H1 (cell line): ENCODE results near the gene CORO1C. TPM values are rescaled to one million over a fixed set of nuclear protein-coding genes. Genes with fewer than 3 reads are reported as not detected.

ENCODE experiments used
- CTCF ChIA-PET: fragments of 300-600 bp; sonication (Branson Sonifier 250); formaldehyde crosslinking; loops from one replicate; lab custom pipeline; 2021; ENCODE audit not compliant: partially characterized antibody; lab: Charles Lee
- POLR2A ChIA-PET: fragments of 300-600 bp; sonication (Branson Sonifier 250); formaldehyde crosslinking; loops from one replicate; lab custom pipeline; 2021; ENCODE audit warnings: inconsistent platforms; ENCODE audit not compliant: partially characterized antibody; lab: Charles Lee
- DNase-seq, 2 experiments: peaks; one replicate each; pipeline versions ENCODE4 v3.0.0 to v3.0.0-alpha.2; 2010 to 2022; ENCODE audit warnings: low spot score in 2 of 2, low read depth in 1 of 2, mixed read lengths in 1 of 2
- FAIRE-seq: peaks from 2 replicates; lab custom pipeline; 2011; peaks lifted over from hg19 to GRCh38; lab: Jason Lieb, UNC
- H2AFZ ChIP-seq: 2 replicates; pipeline ENCODE4 v1.8.1; 2012; ENCODE audit warnings: low read length, inconsistent platforms
- H2AK5ac ChIP-seq: 2 replicates; pipeline ENCODE4 v1.6.1; 2013; ENCODE audit warnings: low read depth, low read length
- H2BK120ac ChIP-seq: replicated peaks from 2 replicates; pipeline ENCODE3; 2013; ENCODE audit warnings: low read depth, low read length, inconsistent platforms
- H2BK12ac ChIP-seq: 2 replicates; pipeline ENCODE4 v1.6.1; 2013; ENCODE audit warnings: low read depth, low read length
- H2BK15ac ChIP-seq: 2 replicates; pipeline ENCODE4 v1.6.1; 2013; ENCODE audit warnings: low read length
- H2BK20ac ChIP-seq: 2 replicates; pipeline ENCODE4 v1.6.1; 2013; ENCODE audit warnings: low read length
- H2BK5ac ChIP-seq: 2 replicates; pipeline ENCODE4 v1.6.1; 2013; ENCODE audit warnings: low read depth, low read length
- H3K14ac ChIP-seq: 2 replicates; pipeline ENCODE4 v1.6.1; 2013; ENCODE audit warnings: inconsistent platforms; ENCODE audit not compliant: insufficient read length
- H3K18ac ChIP-seq: 2 replicates; pipeline ENCODE4 v1.6.1; 2013; ENCODE audit warnings: low read length; ENCODE audit errors: extremely low read depth
- H3K23ac ChIP-seq: 2 replicates; pipeline ENCODE4 v1.6.1; 2013; ENCODE audit warnings: inconsistent platforms; ENCODE audit not compliant: insufficient read length
- H3K23me2 ChIP-seq: 2 replicates; pipeline ENCODE4 v1.6.1; 2013; ENCODE audit warnings: low read depth, low read length
- H3K27ac ChIP-seq: 2 replicates; pipeline ENCODE4 v1.6.1; 2011; ENCODE audit warnings: low read depth, low read length, inconsistent platforms
- H3K27me3 ChIP-seq, 4 experiments: replicated peaks in 1 of 4; 1 replicate in 1 of 4; 2 replicates in 3 of 4; pipeline versions ENCODE4 v1.6.1 to v1.8.1; 2011 to 2013; ENCODE audit warnings: low read length in 3 of 4, mild to moderate bottlenecking in 3 of 4, inconsistent platforms in 2 of 4, mixed read lengths in 2 of 4, moderate library complexity in 1 of 4; ENCODE audit not compliant: control insufficient read depth in 3 of 4, insufficient read depth in 3 of 4; ENCODE audit errors: extremely low read depth in 1 of 4
- H3K36me3 ChIP-seq, 4 experiments: 2 replicates each; pipeline versions ENCODE4 v1.6.1 to v1.8.1; 2011 to 2013; ENCODE audit warnings: mild to moderate bottlenecking in 4 of 4, low read length in 3 of 4, moderate library complexity in 2 of 4, control low read depth in 1 of 4, inconsistent platforms in 1 of 4; ENCODE audit not compliant: insufficient read depth in 4 of 4, control insufficient read depth in 2 of 4
- H3K4ac ChIP-seq: replicated peaks from 2 replicates; pipeline ENCODE3; 2013; ENCODE audit warnings: low read length, low read depth, mixed read lengths, inconsistent platforms; ENCODE audit not compliant: insufficient read length
- H3K4me1 ChIP-seq, 4 experiments: replicated peaks in 1 of 4; 1 replicate in 1 of 4; 2 replicates in 3 of 4; pipeline versions ENCODE4 v1.6.1 to v1.8.1; 2011 to 2013; ENCODE audit warnings: low read length in 3 of 4, inconsistent platforms in 2 of 4, mixed read lengths in 1 of 4; ENCODE audit not compliant: insufficient read depth in 4 of 4, control insufficient read depth in 3 of 4
- H3K4me2 ChIP-seq, 2 experiments: 2 replicates each; pipeline versions ENCODE4 v1.6.1 to v1.8.1; 2011 to 2013; ENCODE audit warnings: low read depth in 2 of 2, low read length in 2 of 2, control low read depth in 1 of 2, inconsistent platforms in 1 of 2, mild to moderate bottlenecking in 1 of 2; ENCODE audit not compliant: insufficient read depth in 1 of 2
- H3K4me3 ChIP-seq, 4 experiments: fragments of 200-600, 300-600 bp in 1 of 4; sonication (generic), shearing (Covaris generic), sonication (Bioruptor Twin) in 1 of 4; 2 replicates each; pipeline versions ENCODE4 v1.5.1 to v1.8.1; 2011 to 2016; ENCODE audit warnings: low read length in 4 of 4, low read depth in 3 of 4, control low read depth in 2 of 4, inconsistent platforms in 2 of 4, mild to moderate bottlenecking in 2 of 4, mixed read lengths in 1 of 4, moderate library complexity in 1 of 4; ENCODE audit not compliant: insufficient read depth in 2 of 4; ENCODE audit errors: extremely low read depth in 1 of 4
- H3K56ac ChIP-seq: replicated peaks from 2 replicates; pipeline ENCODE3; 2013; ENCODE audit warnings: low read depth, mild to moderate bottlenecking, mixed read lengths, low read length, inconsistent platforms; ENCODE audit not compliant: insufficient read length
- H3K79me1 ChIP-seq: 2 replicates; pipeline ENCODE4 v1.6.1; 2013; ENCODE audit warnings: low read depth, low read length, control low read depth
- H3K79me2 ChIP-seq, 2 experiments: 2 replicates each; pipeline versions ENCODE4 v1.6.1 to v1.8.1; 2012 to 2013; ENCODE audit warnings: low read length in 2 of 2, mild to moderate bottlenecking in 2 of 2, inconsistent platforms in 1 of 2; ENCODE audit not compliant: insufficient read depth in 2 of 2, control insufficient read depth in 1 of 2
- H3K9ac ChIP-seq, 4 experiments: replicated peaks in 1 of 4; 1 replicate in 1 of 4; 2 replicates in 3 of 4; pipeline versions ENCODE4 v1.6.1 to v1.8.1; 2011 to 2013; ENCODE audit warnings: low read depth in 3 of 4, low read length in 3 of 4, control low read depth in 2 of 4, mild to moderate bottlenecking in 2 of 4, moderate library complexity in 2 of 4, inconsistent platforms in 1 of 4; ENCODE audit errors: extremely low read depth in 1 of 4
- H3K9me3 ChIP-seq, 2 experiments: 2 replicates each; pipeline versions ENCODE4 v1.6.1 to v1.8.1; 2012 to 2013; ENCODE audit warnings: mild to moderate bottlenecking in 2 of 2, moderate library complexity in 2 of 2, control low read depth in 1 of 2, inconsistent platforms in 1 of 2, low read depth in 1 of 2, low read length in 1 of 2, mixed read lengths in 1 of 2; ENCODE audit not compliant: insufficient read depth in 2 of 2
- H4K20me1 ChIP-seq, 2 experiments: replicated peaks in 1 of 2; 2 replicates each; pipeline versions ENCODE3 to v1.8.1; 2011 to 2013; ENCODE audit warnings: inconsistent platforms in 2 of 2, low read length in 2 of 2, mild to moderate bottlenecking in 1 of 2; ENCODE audit not compliant: insufficient read depth in 2 of 2, control insufficient read depth in 1 of 2
- H4K5ac ChIP-seq: 2 replicates; pipeline ENCODE4 v1.6.1; 2013; ENCODE audit warnings: low read length, low read depth, mixed read lengths, inconsistent platforms; ENCODE audit not compliant: insufficient read length
- H4K8ac ChIP-seq: 2 replicates; pipeline ENCODE4 v1.8.0; 2013; ENCODE audit warnings: mild to moderate bottlenecking, moderate library complexity, low read length, inconsistent platforms; ENCODE audit not compliant: insufficient read depth; ENCODE audit errors: extremely low read depth
- H4K91ac ChIP-seq: replicated peaks from 2 replicates; pipeline ENCODE3; 2013; ENCODE audit warnings: low read length, mixed read lengths, inconsistent platforms; ENCODE audit not compliant: insufficient read length
- GTF2F1 ChIP-seq: IDR thresholded peaks from 2 replicates; pipeline ENCODE4 v1.6.1; 2012; ENCODE audit warnings: low read depth, low read length, improper control_type of control experiment, borderline replicate concordance
- POLR2AphosphoS5 ChIP-seq: IDR thresholded peaks from 2 replicates; pipeline ENCODE4 v1.6.1; 2011; ENCODE audit warnings: low read depth, low read length
- WGBS, 2 experiments: shearing (Covaris generic) in 1 of 2; methylation state at CpG; one replicate each; pipeline versions ENCODE4 v1.1.6 to v1.1.7; 2013 to 2015; ENCODE audit warnings: low lambda C conversion rate in 2 of 2, mixed read lengths in 2 of 2, inconsistent platforms in 1 of 2, low coverage in 1 of 2, missing lambda C conversion rate in 1 of 2; ENCODE audit not compliant: insufficient replicate concordance in 2 of 2, insufficient coverage in 1 of 2, insufficient read length in 1 of 2; ENCODE audit errors: extremely low coverage in 1 of 2, missing lambda C conversion rate in 1 of 2; 5-methylcytosine and 5-hydroxymethylcytosine counted together
- polyA plus RNA-seq, 7 experiments: library from polyadenylated mRNA; depleted of rRNA in 3 of 7; stranded (reverse) in 5 of 7; unstranded in 2 of 7; fragments of >200 nt in 5 of 7; fragments of 200-250 nt in 2 of 7; gene quantifications; 1 replicate in 5 of 7; 2 replicates in 1 of 7; 4 replicates in 1 of 7; pipeline versions ENCODE4 v1.2.1 to v1.2.3, GENCODE V29; 2011 to 2013; ENCODE audit warnings: missing spikeins in 2 of 7, mixed read lengths in 2 of 7
- total RNA-seq: library from RNA; stranded (reverse); fragmentation: NEBNext Ultra II Directional; extraction: Animal tissue kit (Norgen Biotek cat#: 25700); gene quantifications from 2 replicates; pipeline ENCODE4 v1.2.1, GENCODE V29; 2021
- TF ChIP-seq, protein P1 (sequence below): IDR thresholded peaks from 2 replicates; pipeline ENCODE4 v1.6.1; 2011; ENCODE audit warnings: low read depth, mild to moderate bottlenecking, low read length; ENCODE audit not compliant: insufficient read depth
- TF ChIP-seq, protein P2 (sequence below): IDR thresholded peaks from 2 replicates; pipeline ENCODE4 v1.6.1; 2012; ENCODE audit warnings: low read length, inconsistent platforms

The CORO1C gene
- total and polyA plus RNA-seq, 2 of the 8 experiments (the other 6 are each of a cell fraction or from before 2014, with no cell fraction given), result 72.7 to 120 TPM

GRCh38 chr12:108668542-108668941 lies 62.8 kb downstream of the CORO1C start:
- no peaks in the 10 kb centered on the region for H3K27me3 ChIP-seq
- H3K56ac ChIP-seq, result no peak overlapping the region
- no peak overlapping the region for H2AK5ac ChIP-seq
- H2BK120ac ChIP-seq, result no peak overlapping the region
- TF ChIP-seq, protein P1, sequence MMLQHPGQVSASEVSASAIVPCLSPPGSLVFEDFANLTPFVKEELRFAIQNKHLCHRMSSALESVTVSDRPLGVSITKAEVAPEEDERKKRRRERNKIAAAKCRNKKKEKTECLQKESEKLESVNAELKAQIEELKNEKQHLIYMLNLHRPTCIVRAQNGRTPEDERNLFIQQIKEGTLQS, result no peak
- TF ChIP-seq GTF2F1, result no peak
- TF ChIP-seq, protein P2, sequence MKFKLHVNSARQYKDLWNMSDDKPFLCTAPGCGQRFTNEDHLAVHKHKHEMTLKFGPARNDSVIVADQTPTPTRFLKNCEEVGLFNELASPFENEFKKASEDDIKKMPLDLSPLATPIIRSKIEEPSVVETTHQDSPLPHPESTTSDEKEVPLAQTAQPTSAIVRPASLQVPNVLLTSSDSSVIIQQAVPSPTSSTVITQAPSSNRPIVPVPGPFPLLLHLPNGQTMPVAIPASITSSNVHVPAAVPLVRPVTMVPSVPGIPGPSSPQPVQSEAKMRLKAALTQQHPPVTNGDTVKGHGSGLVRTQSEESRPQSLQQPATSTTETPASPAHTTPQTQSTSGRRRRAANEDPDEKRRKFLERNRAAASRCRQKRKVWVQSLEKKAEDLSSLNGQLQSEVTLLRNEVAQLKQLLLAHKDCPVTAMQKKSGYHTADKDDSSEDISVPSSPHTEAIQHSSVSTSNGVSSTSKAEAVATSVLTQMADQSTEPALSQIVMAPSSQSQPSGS, result no peak
- TF ChIP-seq POLR2AphosphoS5, result no peak
- ChIA-PET CTCF (interaction anchor here (0.6 to 10.4 kb wide), 8 partner anchors 18 to 947 kb away, joined by 3 to 188 read pairs (median 4); no protein-coding TSS in a partner anchor), POLR2A (interaction anchor here (1.2 to 1.4 kb wide), 2 partner anchors 17 to 53 kb away, joined by 3 read pairs; no protein-coding TSS in a partner anchor)
- no peak overlapping the region for H3K18ac ChIP-seq
- no peak overlapping the region for H3K4me3 ChIP-seq
- no peak overlapping the region for H4K8ac ChIP-seq
- H3K4ac ChIP-seq, result no peak overlapping the region
- no peak overlapping the region for H3K14ac ChIP-seq
- H3K9ac ChIP-seq, result no peak overlapping the region
- 84% methylated on average over 1 of the region's 1 CpG; no CpG with 5 or more reads in 1 of the 2 experiments for WGBS, 2 experiments
- no peaks in the 10 kb centered on the region for H3K9me3 ChIP-seq
- H4K5ac ChIP-seq, result no peak overlapping the region
- H4K91ac ChIP-seq, result no peak overlapping the region
- peaks cover 8% of the 10 kb centered on the region; the same call in 1 of the 2 replicates for H3K79me1 ChIP-seq
- no peaks in the 10 kb centered on the region for H3K36me3 ChIP-seq
- no peaks in the 10 kb centered on the region for H3K23me2 ChIP-seq
- peaks cover 0 to 6% (median 1%) of the 10 kb centered on the region in 4 experiments; a peak in 5 of 7 replicates for H3K4me1 ChIP-seq
- no peak overlapping the region for H3K27ac ChIP-seq
- H2AFZ ChIP-seq, result no peak overlapping the region
- DNase-seq (no peak), FAIRE-seq (no peak)
- H3K4me2 ChIP-seq, result no peak overlapping the region
- H2BK12ac ChIP-seq, result no peak overlapping the region
- no peak overlapping the region for H3K23ac ChIP-seq
- H2BK5ac ChIP-seq, result no peak overlapping the region
- peaks cover 3 to 7% of the 10 kb centered on the region in 2 experiments for H4K20me1 ChIP-seq
- H2BK20ac ChIP-seq, result no peak overlapping the region
- H3K79me2 ChIP-seq, result 0 out of 4 replicates have a peak, but pooled peaks cover 0 to 6% of the 10 kb centered on the region in 2 experiments
- H2BK15ac ChIP-seq, result no peak overlapping the region
